ENCODE measurements around the gene ELMOD1. TPM values are rescaled to one million over a fixed set of nuclear protein-coding genes. Genes with fewer than 3 reads are reported as not detected.

Gene ELMOD1
- total RNA-seq, 2 experiments from 2014 or later, result not detected

GRCh38 chr11:107561688-107562087 lies 29.3 kb upstream of the ELMOD1 start:
- peaks cover 49% of the 10 kb centered on the region for H3K36me3 ChIP-seq (ENCODE audit: insufficient read depth, low read length)
- no peak for DNase-seq (ENCODE audit: low spot score)
- CTCF ChIA-PET (ENCODE audit: unreplicated experiment), result no interaction called here
- no peak overlapping the region for H3K27ac ChIP-seq (ENCODE audit: low read depth, low read length, poor library complexity, severe bottlenecking)
- H3K9me2 ChIP-seq (ENCODE audit: insufficient read depth, low read length), result no peaks in the 10 kb centered on the region
- intact Hi-C loops (cut with micrococcal nuclease; ENCODE audit: unreplicated experiment), result loop anchor here (2.0 to 10.0 kb wide), 4 partner anchors 46 to 663 kb away; partner anchors contain the start of genes ATM, CUL5 and NPAT
- POLR2A ChIA-PET, result interaction anchor here (3.0 to 3.6 kb wide), 2 partner anchors 8 to 16 kb away, joined by 12 to 32 read pairs; no protein-coding TSS in a partner anchor
- H3K4me3 ChIP-seq (ENCODE audit: low read depth, low read length, poor library complexity, severe bottlenecking), result no peak overlapping the region
- H3K9me3 ChIP-seq (ENCODE audit: low read length), result no peaks in the 10 kb centered on the region
- no peak overlapping the region for H2AFZ ChIP-seq (ENCODE audit: low read length)
- no peaks in the 10 kb centered on the region for H4K20me1 ChIP-seq (ENCODE audit: insufficient read depth, low read length)
- H3K4me1 ChIP-seq (ENCODE audit: insufficient read depth, low read length, poor library complexity, severe bottlenecking), result peaks cover 28% of the 10 kb centered on the region
- no peak for TF ChIP-seq EZH2phosphoT487 (IDR thresholded peaks at IDR 0.05; ENCODE audit: borderline replicate concordance, low read depth, low read length)
- no peak for TF ChIP-seq CTCF (conservative IDR thresholded peaks at IDR 0.05; ENCODE audit: low read length)
- H3K79me2 ChIP-seq (ENCODE audit: insufficient read depth, low read depth, low read length), result peaks cover 55% of the 10 kb centered on the region
- H3K4me2 ChIP-seq (ENCODE audit: low read length), result no peak overlapping the region
- no TSS peak for BruUV-seq (replicated peaks)

GRCh38 chr11:107562647-107563208 lies 28.2 kb upstream of the ELMOD1 start:
- no TSS peak for BruUV-seq (replicated peaks)
- no peak for DNase-seq (ENCODE audit: low spot score)
- no peaks in the 10 kb centered on the region for H4K20me1 ChIP-seq (ENCODE audit: insufficient read depth, low read length)
- no peaks in the 10 kb centered on the region for H3K9me3 ChIP-seq (ENCODE audit: low read length)
- H3K36me3 ChIP-seq (ENCODE audit: insufficient read depth, low read length), result peaks cover 39% of the 10 kb centered on the region
- H3K79me2 ChIP-seq (ENCODE audit: insufficient read depth, low read depth, low read length), result peaks cover 55% of the 10 kb centered on the region
- CTCF ChIA-PET (ENCODE audit: unreplicated experiment), result interaction anchor here (0.6 to 2.1 kb wide), 3 partner anchors 9 to 126 kb away, joined by 3 to 11 read pairs (median 7); no protein-coding TSS in a partner anchor
- TF ChIP-seq CTCF (conservative IDR thresholded peaks at IDR 0.05; ENCODE audit: low read length), result no peak
- TF ChIP-seq EZH2phosphoT487 (IDR thresholded peaks at IDR 0.05; ENCODE audit: borderline replicate concordance, low read depth, low read length), result no peak
- H3K4me1 ChIP-seq (ENCODE audit: insufficient read depth, low read length, poor library complexity, severe bottlenecking), result peaks cover 38% of the 10 kb centered on the region
- POLR2A ChIA-PET, result interaction anchor here (1.0 to 3.6 kb wide), 7 partner anchors 9 to 126 kb away, joined by 3 to 32 read pairs (median 6); partner anchors contain the start of gene CWF19L2
- no peak overlapping the region for H2AFZ ChIP-seq (ENCODE audit: low read length)
- intact Hi-C loops (cut with micrococcal nuclease; ENCODE audit: unreplicated experiment), result loop anchor here (1.0 to 10.0 kb wide), 5 partner anchors 45 to 662 kb away; partner anchors contain the start of genes ATM, CUL5 and NPAT
- peak overlapping the region; percentile 15 for H3K27ac ChIP-seq (ENCODE audit: low read depth, low read length, poor library complexity, severe bottlenecking)
- H3K9me2 ChIP-seq (ENCODE audit: insufficient read depth, low read length), result no peaks in the 10 kb centered on the region
- peak overlapping the region; percentile 76 for H3K4me3 ChIP-seq (ENCODE audit: low read depth, low read length, poor library complexity, severe bottlenecking)
- H3K4me2 ChIP-seq (ENCODE audit: low read length), result peak overlapping the region; percentile 99

GRCh38 chr11:107563702-107564101 lies 27.2 kb upstream of the ELMOD1 start:
- POLR2A ChIA-PET, result interaction anchor here (0.5 to 3.6 kb wide), 8 partner anchors 10 to 457 kb away, joined by 3 to 32 read pairs (median 5); partner anchors contain the start of gene CWF19L2
- H3K4me3 ChIP-seq (ENCODE audit: low read depth, low read length, poor library complexity, severe bottlenecking), result peak overlapping the region; percentile 76
- CTCF ChIA-PET (ENCODE audit: unreplicated experiment), result interaction anchor here (0.5 to 2.1 kb wide), 4 partner anchors 10 to 125 kb away, joined by 3 to 11 read pairs (median 5); no protein-coding TSS in a partner anchor
- peak overlapping the region; percentile 86 for H3K27ac ChIP-seq (ENCODE audit: low read depth, low read length, poor library complexity, severe bottlenecking)
- H3K36me3 ChIP-seq (ENCODE audit: insufficient read depth, low read length), result peaks cover 30% of the 10 kb centered on the region
- no peaks in the 10 kb centered on the region for H3K9me2 ChIP-seq (ENCODE audit: insufficient read depth, low read length)
- TF ChIP-seq CTCF (conservative IDR thresholded peaks at IDR 0.05; ENCODE audit: low read length) (peak; percentile 87), EZH2phosphoT487 (IDR thresholded peaks at IDR 0.05; ENCODE audit: borderline replicate concordance, low read depth, low read length) (no peak)
- H2AFZ ChIP-seq (ENCODE audit: low read length), result peak overlapping the region; percentile 7; the same call in 1 of the 2 replicates
- H3K79me2 ChIP-seq (ENCODE audit: insufficient read depth, low read depth, low read length), result peaks cover 50% of the 10 kb centered on the region
- no TSS peak for BruUV-seq (replicated peaks)
- intact Hi-C loops (cut with micrococcal nuclease; ENCODE audit: unreplicated experiment), result loop anchor here (1.0 to 10.0 kb wide), 6 partner anchors 44 to 661 kb away; partner anchors contain the start of genes ATM, CUL5, NPAT and SLC35F2
- peak overlapping the region; percentile 99 for H3K4me2 ChIP-seq (ENCODE audit: low read length)
- peak; percentile 70 for DNase-seq (ENCODE audit: low spot score)
- peaks cover 48% of the 10 kb centered on the region for H3K4me1 ChIP-seq (ENCODE audit: insufficient read depth, low read length, poor library complexity, severe bottlenecking)
- no peaks in the 10 kb centered on the region for H4K20me1 ChIP-seq (ENCODE audit: insufficient read depth, low read length)
- no peaks in the 10 kb centered on the region for H3K9me3 ChIP-seq (ENCODE audit: low read length)

Data from OCI-LY7 (cell line).